IMR-90 (cell line): ENCODE results near the gene ZFYVE1. TPM values are rescaled to one million over a fixed set of nuclear protein-coding genes. Genes with fewer than 3 reads are reported as not detected.
A peak's percentile ranks its signal among the peaks of the same experiment; 100 is the strongest.
"Not testable (repeated sequence)": the region's sequence is repeated elsewhere in the genome, so short reads cannot be mapped to it uniquely, and the experiment has no call there.

ENCODE experiments used
- ATAC-seq: fragments of 200-7000 bp; cut with Tn5 transposase; 2 replicates; pipeline ENCODE4 v1.9.1; 2020; ENCODE audit warnings: low read depth, mild to moderate bottlenecking, moderate library complexity
- BruUV-seq: library from RNA; stranded (reverse); fragments of 400-500 nt; replicated peaks from 2 replicates; lab custom pipeline; 2021; lab: Mats Ljungman, UMichigan
- CTCF ChIA-PET: fragments of 300-600 bp; formaldehyde crosslinking; extraction: SDS; loops from one replicate; lab custom pipeline; 2021; ENCODE audit warnings: antibody characterized with exemption; lab: Yijun Ruan, JAX
- POLR2A ChIA-PET: fragments of 300-600 bp; sonication (Branson Sonifier 250); formaldehyde crosslinking; loops from one replicate; lab custom pipeline; 2022; ENCODE audit warnings: antibody characterized with exemption; ENCODE audit not compliant: unreplicated experiment; lab: Charles Lee
- DNase-seq: peaks from one replicate; pipeline ENCODE4 v3.0.0; 2013
- H2AFZ ChIP-seq: replicated peaks from 2 replicates; pipeline ENCODE3; 2013; ENCODE audit warnings: low read length, mild to moderate bottlenecking; ENCODE audit not compliant: poor library complexity
- H2AK5ac ChIP-seq: 2 replicates; pipeline ENCODE4 v1.6.1; 2013; ENCODE audit warnings: low read depth, low read length, inconsistent platforms
- H2AK9ac ChIP-seq: replicated peaks from 2 replicates; pipeline ENCODE3; 2013; ENCODE audit warnings: mild to moderate bottlenecking, low read depth, low read length, moderate library complexity; ENCODE audit not compliant: poor library complexity
- H2BK120ac ChIP-seq: 2 replicates; pipeline ENCODE4 v1.6.1; 2013; ENCODE audit warnings: low read depth, low read length, inconsistent platforms
- H2BK15ac ChIP-seq: 3 replicates; pipeline ENCODE4 v1.6.1; 2013; ENCODE audit warnings: low read depth, low read length, inconsistent platforms
- H2BK20ac ChIP-seq: 2 replicates; pipeline ENCODE4 v1.6.1; 2013; ENCODE audit warnings: low read depth, mild to moderate bottlenecking, inconsistent platforms, low read length, moderate library complexity
- H2BK5ac ChIP-seq: 2 replicates; pipeline ENCODE4 v1.6.1; 2013; ENCODE audit warnings: mild to moderate bottlenecking, low read depth, low read length, inconsistent platforms; ENCODE audit not compliant: poor library complexity, severe bottlenecking
- H3K14ac ChIP-seq: replicated peaks from 2 replicates; pipeline ENCODE4 v1.6.1; 2013; ENCODE audit warnings: low read depth, low read length, inconsistent platforms
- H3K18ac ChIP-seq: 2 replicates; pipeline ENCODE4 v1.6.1; 2013; ENCODE audit warnings: low read depth, low read length, control low read depth
- H3K23ac ChIP-seq: 2 replicates; pipeline ENCODE4 v1.6.1; 2013; ENCODE audit warnings: low read depth, low read length, inconsistent platforms
- H3K27ac ChIP-seq: 2 replicates; pipeline ENCODE4 v1.5.1; 2013; ENCODE audit warnings: mild to moderate bottlenecking, control low read depth, low read length; ENCODE audit not compliant: insufficient read depth
- H3K27me3 ChIP-seq: 2 replicates; pipeline ENCODE4 v1.6.1; 2013; ENCODE audit warnings: low read length; ENCODE audit not compliant: control insufficient read depth, insufficient read depth
- H3K36me3 ChIP-seq: 2 replicates; pipeline ENCODE4 v1.6.1; 2013; ENCODE audit warnings: low read length, mixed read lengths; ENCODE audit not compliant: control insufficient read depth, insufficient read depth
- H3K4ac ChIP-seq: 2 replicates; pipeline ENCODE4 v1.6.1; 2013; ENCODE audit warnings: low read depth, low read length, inconsistent platforms
- H3K4me1 ChIP-seq: 2 replicates; pipeline ENCODE4 v1.6.1; 2013; ENCODE audit warnings: low read length, mixed read lengths; ENCODE audit not compliant: control insufficient read depth, insufficient read depth
- H3K4me2 ChIP-seq: 2 replicates; pipeline ENCODE4 v1.6.1; 2013; ENCODE audit warnings: low read depth, mild to moderate bottlenecking, control low read depth, low read length, moderate library complexity
- H3K4me3 ChIP-seq: 2 replicates; pipeline ENCODE4 v1.5.1; 2013; ENCODE audit warnings: low read depth, mild to moderate bottlenecking, control low read depth, low read length, moderate library complexity; ENCODE audit not compliant: insufficient read depth
- H3K56ac ChIP-seq: 2 replicates; pipeline ENCODE4 v1.6.1; 2013; ENCODE audit warnings: low read length, inconsistent platforms; ENCODE audit not compliant: insufficient read depth; ENCODE audit errors: extremely low read depth
- H3K79me1 ChIP-seq, 2 experiments: 2 replicates each; pipeline ENCODE4 v1.6.1; 2013; ENCODE audit warnings: low read length in 2 of 2, inconsistent platforms in 1 of 2, low read depth in 1 of 2
- H3K9ac ChIP-seq: 2 replicates; pipeline ENCODE4 v1.6.1; 2013; ENCODE audit warnings: low read depth, low read length, control low read depth
- H3K9me1 ChIP-seq: 2 replicates; pipeline ENCODE4 v1.6.1; 2013; ENCODE audit warnings: low read length, inconsistent platforms; ENCODE audit not compliant: insufficient read depth
- H3K9me3 ChIP-seq: 2 replicates; pipeline ENCODE4 v1.6.1; 2013; ENCODE audit warnings: low read length; ENCODE audit not compliant: control insufficient read depth, insufficient read depth
- H4K20me1 ChIP-seq: 2 replicates; pipeline ENCODE4 v1.6.1; 2013; ENCODE audit warnings: low read length, inconsistent platforms; ENCODE audit not compliant: insufficient read depth
- H4K5ac ChIP-seq: 2 replicates; pipeline ENCODE4 v1.6.1; 2013; ENCODE audit warnings: mild to moderate bottlenecking, low read depth, low read length, control low read depth
- H4K8ac ChIP-seq, 2 experiments: 2 replicates each; pipeline ENCODE4 v1.6.1; 2013; ENCODE audit warnings: low read depth in 2 of 2, low read length in 2 of 2, control low read depth in 1 of 2, inconsistent platforms in 1 of 2
- H4K91ac ChIP-seq: 2 replicates; pipeline ENCODE4 v1.6.1; 2013; ENCODE audit warnings: low read depth, low read length, inconsistent platforms; ENCODE audit not compliant: insufficient read depth
- ELK1 ChIP-seq: fragments of 150-350 bp; IDR thresholded peaks from 2 replicates; pipeline ENCODE4 v1.6.1; 2016; ENCODE audit warnings: low read depth, mild to moderate bottlenecking, low read length, moderate library complexity, borderline replicate concordance
- FOS ChIP-seq: fragments of 150-350 bp; IDR thresholded peaks from 2 replicates; pipeline ENCODE4 v1.6.1; 2016; ENCODE audit warnings: low read depth, low read length
- MAFK ChIP-seq: IDR thresholded peaks from 2 replicates; pipeline ENCODE4 v1.6.1; 2012; ENCODE audit warnings: low read depth, low read length, improper control_type of control experiment
- RAD21 ChIP-seq: IDR thresholded peaks from 2 replicates; pipeline ENCODE4 v1.6.1; 2012; ENCODE audit warnings: low read length, improper control_type of control experiment
- RCOR1 ChIP-seq: IDR thresholded peaks from 2 replicates; pipeline ENCODE4 v1.6.1; 2012; ENCODE audit warnings: mild to moderate bottlenecking, low read length, improper control_type of control experiment; ENCODE audit not compliant: insufficient replicate concordance
- SMC3 ChIP-seq: fragments of 150-350 bp; IDR thresholded peaks from 2 replicates; pipeline ENCODE4 v1.6.1; 2016; ENCODE audit warnings: low read depth, mild to moderate bottlenecking, antibody characterized with exemption, low read length, moderate library complexity
- USF2 ChIP-seq: fragments of 150-350 bp; IDR thresholded peaks from 2 replicates; pipeline ENCODE4 v1.6.1; 2017; ENCODE audit warnings: mild to moderate bottlenecking, antibody characterized with exemption, low read length, low read depth
- WGBS, 2 experiments: methylation state at CpG; one replicate each; pipeline versions ENCODE4 v1.1.5 to v1.1.7; 2013; ENCODE audit warnings: missing lambda C conversion rate in 2 of 2; ENCODE audit not compliant: insufficient read length in 1 of 2; ENCODE audit errors: extremely low coverage in 2 of 2; 5-methylcytosine and 5-hydroxymethylcytosine counted together
- dilution Hi-C: fragments of 300-500 bp; cut with HindIII; formaldehyde crosslinking; loops from one replicate; pipeline ENCODE4 v1.14.3; 2018; ENCODE audit warnings: low sequenced_read_pairs; ENCODE audit not compliant: unreplicated experiment
- in situ Hi-C: fragments of 300-500 bp; cut with MboI; formaldehyde crosslinking; loops from 3 replicates; pipeline ENCODE4 v1.14.3; 2019; ENCODE audit warnings: low sequenced_read_pairs, inconsistent platforms, mixed read lengths
- intact Hi-C: fragments of 100-400 bp; cut with micrococcal nuclease; formaldehyde crosslinking; loops from 2 replicates; pipeline ENCODE4 v1.10.0; 2022
- polyA plus RNA-seq, 3 experiments: library from polyadenylated mRNA; depleted of rRNA; stranded (reverse); fragments of >200 nt; gene quantifications; 2 replicates each; pipeline ENCODE4 v1.2.3, GENCODE V29; 2012; ENCODE audit warnings: low replicate concordance in 1 of 3
- total RNA-seq: library from RNA; depleted of rRNA; stranded (reverse); fragments of >200 nt; gene quantifications from 2 replicates; pipeline ENCODE4 v1.2.3, GENCODE V29; 2012

ZFYVE1 gene
- total and polyA plus RNA-seq, 2 of the 4 experiments (the other 2 are of a cell fraction): 12.2 to 14.2 TPM

GRCh38 chr14:72957213-72957612 is 69.7 kb downstream of the ZFYVE1 start:
- no peak overlapping the region for H4K8ac ChIP-seq
- no peak overlapping the region for H2BK20ac ChIP-seq
- ATAC-seq: no peak
- WGBS, 2 experiments: no CpG with 5 or more reads among the region's 3 CpGs
- no peak overlapping the region for H4K5ac ChIP-seq
- POLR2A ChIA-PET: no interaction called here
- H3K4me3 ChIP-seq: no peak overlapping the region
- no peak for DNase-seq
- H3K4me2 ChIP-seq: no peak overlapping the region
- in situ Hi-C loops: no loop called here
- no peak overlapping the region for H2BK5ac ChIP-seq
- 0 out of 2 replicates have a peak, but pooled peaks cover 2% of the 10 kb centered on the region for H3K4me1 ChIP-seq
- no peak overlapping the region for H2BK120ac ChIP-seq
- no peak overlapping the region for H3K27ac ChIP-seq
- no peaks in the 10 kb centered on the region for H3K27me3 ChIP-seq
- no peak overlapping the region for H3K4ac ChIP-seq
- no peak overlapping the region for H3K56ac ChIP-seq
- dilution Hi-C loops: no loop called here
- H3K18ac ChIP-seq: no peak overlapping the region
- peaks cover 2% of the 10 kb centered on the region; the same call in 1 of the 2 replicates for H4K20me1 ChIP-seq
- TF ChIP-seq FOS (no peak), SMC3 (no peak), RAD21 (no peak), USF2 (no peak), ELK1 (no peak), MAFK (peak; percentile 56; the same call in 1 of the 2 replicates), RCOR1 (no peak)
- no peaks in the 10 kb centered on the region for H3K9me3 ChIP-seq
- H2BK15ac ChIP-seq: no peak overlapping the region
- BruUV-seq: no TSS peak
- no peak overlapping the region for H2AFZ ChIP-seq
- H3K36me3 ChIP-seq: peaks cover 33% of the 10 kb centered on the region
- H3K9me1 ChIP-seq: peaks cover 3% of the 10 kb centered on the region; the same call in 1 of the 2 replicates
- no peak overlapping the region for H2AK9ac ChIP-seq
- no peak overlapping the region for H3K9ac ChIP-seq
- H4K91ac ChIP-seq: no peak overlapping the region
- no peak overlapping the region for H2AK5ac ChIP-seq
- CTCF ChIA-PET: interaction anchor here (0.6 to 1.0 kb wide), 2 partner anchors 10 to 443 kb away, joined by 3 to 4 read pairs; no protein-coding TSS in a partner anchor
- intact Hi-C loops: no loop called here
- H3K79me1 ChIP-seq: no peaks in the 10 kb centered on the region
- no peak overlapping the region for H3K23ac ChIP-seq
- H3K14ac ChIP-seq: no peak overlapping the region

- H3K4me2 ChIP-seq, H3K4me1 ChIP-seq, dilution Hi-C loops, H3K4ac ChIP-seq, H4K5ac ChIP-seq, BruUV-seq, H4K20me1 ChIP-seq, H2AFZ ChIP-seq, H2BK120ac ChIP-seq, H3K18ac ChIP-seq, in situ Hi-C loops, intact Hi-C loops, H2BK5ac ChIP-seq, H2AK5ac ChIP-seq, H3K4me3 ChIP-seq, H3K23ac ChIP-seq, H3K9me1 ChIP-seq, ATAC-seq, H3K14ac ChIP-seq, H3K79me1 ChIP-seq, H3K27ac ChIP-seq, H2BK20ac ChIP-seq, H3K9me3 ChIP-seq, H4K91ac ChIP-seq, H3K27me3 ChIP-seq, POLR2A ChIA-PET, H3K56ac ChIP-seq, H2AK9ac ChIP-seq, H4K8ac ChIP-seq, CTCF ChIA-PET, DNase-seq, H3K9ac ChIP-seq, H2BK15ac ChIP-seq: not testable (repeated sequence)
- no CpG with 5 or more reads among the region's 9 CpGs for WGBS, 2 experiments
- peaks cover 33% of the 10 kb centered on the region for H3K36me3 ChIP-seq
Measured at GRCh38 chr14:72956741-72957140, 70.2 kb downstream of the ZFYVE1 start.
